Epidermal melanocyte (primary cell): ENCODE measurements around the gene TXNDC8.
"Not testable (repeated sequence)": the region's sequence is repeated elsewhere in the genome, so short reads cannot be mapped to it uniquely, and the experiment has no call there.

Experiments used
- DNase-seq: peaks from one replicate; pipeline ENCODE4 v3.0.0; 2011; ENCODE audit warnings: low spot score; ENCODE audit not compliant: insufficient read length

Gene TXNDC8

DNA sequence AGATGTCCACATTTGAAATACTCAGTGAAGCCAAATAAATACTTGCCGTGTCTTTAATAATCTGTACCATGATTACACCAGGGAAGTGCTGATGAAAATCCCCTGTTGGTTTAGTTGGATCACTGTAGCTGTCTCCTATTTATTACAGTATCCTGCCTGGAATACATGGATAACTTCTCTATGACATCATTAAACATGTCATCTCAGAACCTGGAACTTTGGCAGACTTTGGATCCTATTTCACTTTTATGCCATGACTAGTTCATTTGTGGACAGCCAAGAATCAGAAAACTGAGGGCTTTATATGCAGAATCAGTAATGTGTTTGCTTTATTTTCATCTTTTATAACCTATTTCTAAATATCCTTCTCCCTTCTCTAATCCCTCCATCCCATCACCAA is at the start of gene TXNDC8:
Gene TXNDC8, minus strand, starts transcription at position 137 of the 400 bp plus-strand sequence.
- no peak for DNase-seq

DNA sequence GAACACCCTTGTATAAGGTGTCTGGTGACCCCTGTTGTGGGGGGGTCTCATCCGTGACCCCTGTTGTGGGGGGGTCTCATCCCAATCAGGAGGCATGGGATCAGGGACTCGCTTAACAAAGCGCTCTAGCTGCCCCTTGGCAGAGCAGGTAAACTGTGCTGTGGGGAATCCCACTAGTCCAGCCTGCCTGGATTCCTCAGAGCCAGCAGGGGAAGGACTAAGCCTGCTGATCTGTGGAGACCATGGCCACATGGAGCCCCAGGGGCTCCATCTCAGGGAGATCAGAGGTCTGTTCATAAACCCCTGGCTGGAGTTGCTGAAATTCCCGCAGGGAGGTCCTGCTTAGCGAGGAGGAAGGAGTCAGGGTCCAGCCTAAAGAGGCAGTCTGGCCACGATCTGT is 45.8 kb upstream of the TXNDC8 start:
- DNase-seq = no peak

DNA sequence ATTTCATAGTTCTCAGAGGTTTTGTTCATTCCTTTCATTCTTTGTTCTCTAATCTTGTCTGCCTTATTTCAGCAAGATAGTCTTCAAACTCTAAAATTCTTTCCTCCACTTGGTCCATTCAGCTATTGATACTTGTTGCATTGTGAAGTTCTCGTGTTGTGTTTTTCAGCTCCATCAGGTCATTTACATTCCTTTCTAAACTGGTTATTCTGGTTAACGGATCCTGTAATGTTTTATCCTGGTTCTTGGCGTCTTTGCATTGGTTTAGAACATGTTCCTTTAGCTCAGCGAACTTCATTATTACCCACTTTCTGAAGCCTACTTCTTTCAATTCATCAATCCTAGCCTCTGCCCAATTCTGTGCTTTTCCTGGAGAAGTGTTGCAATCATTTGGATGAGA is 45.1 kb upstream of the TXNDC8 start:
- no peak for DNase-seq

DNA sequence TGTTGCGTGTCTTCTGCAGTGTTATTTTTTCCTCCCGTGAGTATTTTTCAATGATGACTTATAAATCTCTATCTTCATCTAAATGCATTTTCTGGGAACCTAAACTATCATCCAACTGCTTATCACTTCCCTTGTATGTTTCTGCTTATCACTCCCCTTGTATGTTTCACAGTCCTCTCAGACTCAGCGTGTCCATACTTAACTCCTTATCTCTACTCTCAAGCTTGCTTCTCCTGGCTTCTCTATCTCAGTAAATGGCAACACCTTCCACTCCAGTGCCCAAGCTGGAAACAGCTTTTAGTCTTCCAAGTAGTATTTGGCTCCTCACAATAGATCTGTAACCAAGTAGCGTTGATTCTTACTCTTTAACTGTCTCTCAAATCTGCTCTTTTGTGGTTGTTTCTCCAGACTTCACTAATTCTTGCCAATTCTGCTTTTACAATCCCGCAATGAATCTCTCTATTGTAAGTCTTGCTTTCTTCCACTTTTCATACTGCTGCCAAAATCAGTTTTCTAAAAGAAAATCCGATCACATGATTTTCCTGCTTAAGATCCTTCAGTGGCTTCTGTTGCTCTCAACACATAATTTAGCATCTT is 33.8 kb upstream of the TXNDC8 start:
- no peak for DNase-seq

DNA sequence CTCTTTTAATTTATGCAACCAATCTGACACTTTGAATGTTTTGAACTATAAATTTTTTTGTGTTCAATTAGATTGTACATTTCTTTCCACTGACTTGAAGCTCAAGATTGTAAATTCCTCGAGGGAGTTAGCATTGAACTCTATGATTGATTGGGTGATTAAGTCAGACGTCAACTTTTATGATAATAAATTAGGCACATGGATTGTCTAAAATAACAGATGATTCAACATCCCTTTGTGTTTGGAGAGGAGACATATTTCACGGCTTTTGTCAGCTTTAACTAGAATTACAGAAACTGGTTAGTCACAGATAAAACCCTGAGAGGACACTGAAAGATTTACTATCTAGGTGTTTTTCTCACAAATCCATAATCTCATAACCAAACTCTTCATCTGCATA is 32.7 kb upstream of the TXNDC8 start:
- no peak for DNase-seq

DNA sequence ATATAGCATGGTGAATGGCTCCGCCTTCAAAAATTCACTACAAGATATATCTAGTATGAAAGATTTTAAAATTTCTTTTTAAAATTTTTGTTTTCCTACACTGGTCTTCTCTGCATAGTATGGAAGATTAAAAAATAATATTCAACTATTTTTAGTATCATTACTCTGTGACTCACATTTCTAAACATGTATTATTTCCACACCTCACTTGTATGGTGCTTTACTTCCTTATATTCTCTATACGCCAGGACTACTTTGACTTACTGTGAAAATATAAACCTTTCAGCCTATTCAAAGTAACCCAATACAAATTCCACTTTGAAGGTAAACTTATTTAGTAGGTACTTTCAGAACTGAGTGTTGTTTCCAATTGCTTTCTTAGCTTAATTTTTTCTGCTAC is 26.8 kb upstream of the TXNDC8 start:
- DNase-seq = no peak

DNA sequence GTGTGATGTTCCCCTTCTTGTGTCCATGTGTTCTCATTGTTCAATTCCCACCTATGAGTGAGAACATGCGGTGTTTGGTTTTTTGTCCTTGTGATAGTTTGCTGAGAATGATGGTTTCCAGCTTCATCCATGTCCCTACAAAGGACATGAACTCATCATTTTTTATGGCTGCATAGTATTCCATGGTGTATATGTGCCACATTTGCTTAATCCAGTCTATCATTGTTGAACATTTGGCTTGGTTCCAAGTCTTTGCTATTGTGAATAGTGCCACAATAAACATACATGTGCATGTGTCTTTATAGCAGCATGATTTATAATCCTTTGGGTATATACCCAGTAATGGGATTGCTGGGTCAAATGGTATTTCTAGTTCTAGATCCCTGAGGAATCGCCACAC is 21.3 kb upstream of the TXNDC8 start:
- not testable (repeated sequence) for DNase-seq

DNA sequence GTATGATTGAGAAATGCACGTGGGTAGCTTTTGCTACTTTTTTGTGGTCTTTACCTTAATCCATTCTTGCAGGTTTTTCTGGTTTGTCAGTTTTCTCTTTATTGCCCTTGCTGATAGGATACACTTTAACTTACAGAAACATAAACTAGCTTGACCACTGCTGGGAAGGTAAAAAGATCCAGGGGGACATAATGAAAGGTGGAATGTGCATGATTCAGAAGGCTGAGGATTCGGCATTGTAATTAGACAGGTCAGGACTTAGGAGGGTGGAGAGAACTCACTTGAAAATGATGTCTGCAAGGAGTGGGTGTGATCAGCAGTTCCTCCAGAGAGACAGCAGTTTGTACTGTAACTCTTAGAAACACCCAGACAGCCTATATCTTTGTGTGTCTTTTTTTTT is 19.8 kb upstream of the TXNDC8 start:
- DNase-seq = no peak

DNA sequence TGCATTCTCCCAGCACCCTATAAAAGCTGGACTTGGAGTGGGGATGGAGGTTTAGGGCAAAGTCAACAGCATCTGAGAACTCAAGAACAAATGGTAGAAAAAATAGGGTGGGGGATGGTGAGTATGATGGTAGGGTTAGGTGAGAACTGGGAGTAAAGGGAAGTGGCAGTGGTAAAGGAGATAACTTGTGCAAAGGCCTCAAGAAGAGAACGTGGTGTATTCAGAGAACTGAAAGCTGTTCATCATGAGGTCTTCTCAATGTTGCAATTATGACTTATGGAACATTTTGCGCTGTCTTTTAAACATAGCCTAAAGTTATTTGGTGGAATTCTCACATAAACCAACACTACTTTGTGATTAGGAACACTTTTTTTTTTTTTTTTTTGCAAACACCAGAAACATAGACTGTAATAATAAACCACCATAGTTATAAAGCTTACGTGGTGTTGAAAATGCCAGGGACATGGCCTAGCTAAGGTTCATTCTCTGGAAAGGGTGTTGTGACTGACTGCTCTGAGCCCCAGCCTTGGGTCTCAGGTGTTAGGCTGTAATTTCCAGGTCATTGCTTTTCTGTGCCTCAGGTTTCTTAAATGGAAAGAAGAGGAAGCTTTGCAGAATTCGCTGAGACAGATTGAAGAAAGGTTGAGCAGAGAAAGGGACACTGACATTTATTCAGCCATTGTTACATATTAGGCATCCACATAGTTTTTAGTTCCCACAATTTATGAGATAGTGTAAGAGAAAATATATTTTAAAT is 19.2 kb upstream of the TXNDC8 start:
- DNase-seq = no peak

DNA sequence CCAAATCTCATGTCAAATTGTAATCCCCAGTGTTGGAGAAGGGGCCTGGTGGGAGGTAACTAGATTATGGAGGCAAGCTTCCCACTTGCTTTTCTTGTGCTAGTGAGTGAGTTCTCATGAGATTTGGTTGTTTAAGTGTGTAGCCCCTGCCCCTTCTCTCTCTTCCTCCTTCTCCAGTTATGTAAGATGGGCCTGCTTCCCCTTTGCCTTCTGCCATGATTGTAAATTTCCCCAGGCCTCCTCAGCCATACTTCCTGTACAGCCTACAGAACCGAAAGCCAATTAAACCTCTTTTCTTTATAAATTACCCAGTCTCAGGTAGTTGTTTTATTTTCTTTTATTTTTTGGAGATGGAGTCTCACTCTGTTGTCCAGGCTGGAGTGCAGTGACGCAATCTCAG is 18.2 kb upstream of the TXNDC8 start:
- DNase-seq = no peak

DNA sequence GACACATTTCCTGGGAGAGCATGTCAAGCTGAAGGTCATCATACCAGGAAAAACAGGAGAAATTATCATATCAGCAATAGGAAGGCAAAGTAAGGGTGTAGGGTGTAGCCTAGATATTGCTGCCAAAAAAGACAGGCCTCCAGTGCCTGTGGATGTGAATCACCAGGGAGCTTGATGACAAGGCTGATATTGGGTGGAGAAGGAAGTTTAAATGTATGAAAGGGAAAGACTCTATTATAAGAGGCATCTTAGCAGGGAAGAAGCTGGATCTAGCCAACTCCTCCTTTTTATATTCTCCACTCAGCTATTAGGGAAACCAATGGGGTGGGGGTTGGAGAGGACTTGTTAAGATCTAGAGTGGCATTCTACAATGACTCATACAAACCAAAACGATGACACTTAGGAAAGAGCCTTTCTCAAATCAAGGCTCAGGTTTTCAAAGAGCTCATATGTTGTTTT is 13.4 kb upstream of the TXNDC8 start:
- DNase-seq = no peak

DNA sequence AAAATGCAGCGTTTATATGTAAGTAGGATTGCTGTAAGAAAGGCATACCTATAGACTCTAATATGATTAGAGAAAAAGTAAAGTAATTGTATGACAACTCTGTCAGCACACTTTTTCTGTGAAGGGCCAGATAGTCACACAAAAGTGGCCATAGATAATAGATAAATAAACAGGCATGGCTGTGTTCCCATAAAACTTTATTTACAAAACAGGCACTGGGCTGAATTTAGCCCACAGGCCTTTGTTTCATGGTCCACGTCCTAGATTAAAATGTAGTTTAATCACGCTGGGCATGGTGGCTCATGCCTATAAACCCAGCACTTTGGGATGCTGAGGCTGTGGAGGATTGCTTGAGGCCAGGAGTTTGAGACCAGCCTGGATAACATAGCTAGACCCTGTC is 8.7 kb upstream of the TXNDC8 start:
- DNase-seq = no peak

DNA sequence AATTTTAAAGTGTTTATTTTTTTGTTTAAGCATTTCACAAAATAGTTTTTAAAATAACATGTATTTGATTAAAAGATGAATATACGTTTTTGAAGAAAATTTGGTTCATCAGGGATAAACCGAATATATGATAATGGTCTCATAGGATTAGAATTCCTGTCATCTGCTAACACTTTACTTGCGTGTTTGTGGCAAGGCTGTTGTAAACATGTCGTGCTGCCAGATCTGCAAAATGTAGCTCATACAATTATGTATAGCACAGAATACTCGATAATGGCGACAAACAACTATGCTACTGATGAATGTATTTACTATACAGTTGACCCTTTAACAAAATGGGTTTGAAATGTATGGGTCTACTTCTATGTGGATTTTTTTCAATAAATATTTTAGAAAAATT is 7.2 kb upstream of the TXNDC8 start:
- no peak for DNase-seq

DNA sequence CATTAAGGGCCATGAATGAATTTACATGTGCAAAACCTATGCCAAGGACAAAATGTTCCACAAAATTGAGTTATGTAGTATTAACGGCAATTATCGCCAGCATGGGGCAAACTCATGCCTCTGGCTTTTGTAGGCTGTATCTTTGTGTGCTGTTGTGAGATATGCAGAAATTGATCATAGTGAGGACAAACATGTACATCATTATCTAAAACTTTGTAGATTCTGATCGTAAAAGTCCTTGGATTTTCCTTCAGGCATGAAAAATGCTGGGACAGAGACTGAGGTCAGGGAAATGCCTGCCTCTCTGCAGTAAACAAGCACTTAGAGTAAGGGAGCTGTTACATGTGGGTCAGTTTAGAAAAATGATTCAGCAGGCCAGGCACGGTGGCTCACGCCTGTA is 5.9 kb upstream of the TXNDC8 start:
- no peak for DNase-seq

DNA sequence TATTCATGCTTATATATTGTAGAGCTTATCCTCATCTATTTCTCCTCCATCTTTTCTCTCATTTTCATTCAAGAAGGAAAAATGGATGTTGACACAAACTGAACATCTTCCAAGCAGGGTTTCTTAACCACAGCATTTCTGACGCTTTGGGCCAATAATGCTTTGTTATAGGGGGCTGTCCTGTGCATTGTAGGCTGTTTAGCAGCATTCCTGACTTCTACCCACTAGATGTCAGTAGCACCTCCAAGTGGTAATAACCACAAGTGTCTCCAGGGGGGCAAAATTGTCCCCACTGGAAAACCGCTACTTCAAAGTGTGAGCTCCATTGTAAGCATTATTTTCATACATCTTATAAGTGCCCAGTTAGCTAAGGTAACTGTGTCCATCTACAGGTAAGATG is 2.6 kb upstream of the TXNDC8 start:
- no peak for DNase-seq

DNA sequence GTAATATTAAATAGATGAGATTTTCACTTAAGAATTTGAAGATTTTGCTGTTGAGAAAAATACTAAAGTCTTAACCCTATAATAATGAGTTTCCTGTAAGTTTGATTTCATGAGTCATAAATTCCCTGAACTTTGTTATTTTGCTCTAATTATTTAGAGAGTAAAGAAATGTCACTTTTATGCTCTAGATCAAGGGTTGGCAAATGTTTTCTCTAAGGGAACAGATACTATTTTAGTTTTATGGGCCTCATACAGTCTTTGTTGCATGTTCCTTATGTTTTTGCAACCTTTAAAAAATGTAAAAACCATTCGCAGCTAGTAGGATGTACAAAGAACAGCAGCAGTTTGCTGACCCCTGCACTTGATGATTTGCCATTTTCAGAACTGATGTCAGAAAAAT is 480 bp upstream of the TXNDC8 start:
- no peak for DNase-seq

DNA sequence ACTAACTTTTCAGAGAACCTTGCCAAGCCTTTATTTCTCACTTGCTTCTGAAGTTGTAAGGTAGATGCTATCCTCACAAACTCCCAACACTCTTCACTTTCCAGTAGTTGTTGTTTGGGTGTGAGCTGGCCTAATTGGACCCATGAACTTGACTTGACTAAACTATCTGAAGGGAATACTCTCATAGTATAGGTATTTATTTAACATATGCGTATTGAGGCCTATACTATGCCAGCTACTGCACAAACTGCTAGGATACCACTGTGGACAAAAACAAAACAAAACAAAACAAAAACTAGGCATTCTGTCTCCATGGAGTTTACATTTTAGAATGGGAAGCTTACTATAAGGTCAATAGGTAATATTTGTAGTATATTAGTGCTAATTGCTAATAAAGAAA is 1.3 kb downstream of the TXNDC8 start:
- no peak for DNase-seq

DNA sequence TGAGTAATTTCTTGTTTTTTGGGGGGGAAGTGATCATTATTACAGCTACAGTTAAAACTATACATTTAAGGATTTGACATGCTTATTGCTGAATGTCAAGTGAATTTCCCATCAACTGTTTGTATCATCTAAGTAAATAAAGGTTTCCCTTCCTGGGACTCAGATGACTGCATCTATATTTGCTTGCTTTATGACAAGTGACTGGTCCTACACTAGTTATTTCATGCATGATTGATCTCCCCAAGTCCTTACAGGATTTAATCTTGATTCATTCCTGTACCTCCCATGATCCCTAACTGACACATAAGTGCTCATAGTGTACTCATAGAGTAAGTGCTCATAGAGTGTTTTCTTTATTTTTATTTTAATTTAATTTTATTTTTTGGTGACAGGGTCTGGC is 2.8 kb downstream of the TXNDC8 start:
- DNase-seq = no peak

DNA sequence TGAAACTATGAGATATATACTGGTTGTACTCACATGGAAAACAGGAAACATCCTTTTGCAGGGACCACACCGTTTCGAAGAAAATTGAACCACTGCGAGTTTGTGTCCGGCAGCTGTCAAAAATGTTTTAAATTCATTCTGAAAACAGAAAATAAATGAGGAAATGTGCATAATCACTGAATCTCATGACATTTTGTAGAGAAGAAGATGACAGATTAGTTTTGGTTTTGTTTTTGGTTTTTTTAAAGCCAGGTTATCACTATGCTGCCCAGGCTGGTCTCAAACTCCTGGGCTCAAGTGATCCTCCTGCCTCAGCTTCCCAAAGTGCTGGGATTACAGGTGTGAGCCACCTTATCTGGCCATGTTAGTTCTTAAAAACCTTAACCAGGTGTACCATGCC is 3.5 kb downstream of the TXNDC8 start:
- no peak for DNase-seq

DNA sequence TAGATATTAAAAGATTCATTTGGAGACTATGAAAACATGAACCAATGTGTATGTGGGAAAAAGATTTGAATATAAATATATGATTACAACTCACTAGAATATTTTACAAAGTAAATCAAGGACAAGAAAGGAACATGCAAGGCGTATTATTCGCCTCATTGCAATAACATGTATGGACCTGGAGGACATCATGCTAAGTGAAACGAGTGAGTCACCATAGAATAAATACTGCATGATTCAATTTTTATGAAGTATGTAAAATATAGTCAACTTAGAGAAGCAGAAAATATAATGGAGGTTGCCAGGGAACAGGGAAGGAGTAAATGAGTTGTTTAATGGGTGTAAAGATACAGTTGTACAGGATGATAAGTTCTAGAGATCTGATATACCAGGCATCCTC is 4.9 kb downstream of the TXNDC8 start:
- no peak for DNase-seq

DNA sequence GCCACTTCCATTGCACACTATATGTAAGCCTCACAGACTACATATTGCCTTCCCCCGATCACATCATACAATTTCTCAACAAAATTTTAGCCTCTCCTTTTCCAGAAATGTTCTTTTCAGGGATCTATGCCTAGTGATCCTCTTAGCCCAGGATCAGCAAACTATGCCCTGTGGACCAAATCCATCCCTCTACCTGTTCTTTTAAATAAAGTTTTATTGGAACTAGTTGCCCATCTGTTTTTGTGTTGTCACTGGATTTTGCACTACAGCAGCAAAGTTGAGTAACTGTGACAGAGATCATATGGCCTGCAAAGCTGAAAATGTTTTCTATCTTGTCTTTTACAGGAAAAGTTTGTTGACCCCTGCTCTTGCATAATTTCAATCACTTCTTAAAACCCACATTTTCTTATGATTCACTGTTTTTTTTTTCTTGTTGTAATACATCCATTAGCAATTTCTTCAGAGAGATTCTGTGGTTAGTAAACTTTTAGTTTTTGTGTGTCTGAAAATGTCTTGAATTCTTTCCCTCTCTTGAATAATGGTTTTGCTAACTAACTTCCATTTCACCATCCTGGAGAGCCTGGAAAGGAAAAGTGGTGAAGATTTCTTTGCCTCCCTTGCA is 7.1 kb downstream of the TXNDC8 start:
- no peak for DNase-seq

DNA sequence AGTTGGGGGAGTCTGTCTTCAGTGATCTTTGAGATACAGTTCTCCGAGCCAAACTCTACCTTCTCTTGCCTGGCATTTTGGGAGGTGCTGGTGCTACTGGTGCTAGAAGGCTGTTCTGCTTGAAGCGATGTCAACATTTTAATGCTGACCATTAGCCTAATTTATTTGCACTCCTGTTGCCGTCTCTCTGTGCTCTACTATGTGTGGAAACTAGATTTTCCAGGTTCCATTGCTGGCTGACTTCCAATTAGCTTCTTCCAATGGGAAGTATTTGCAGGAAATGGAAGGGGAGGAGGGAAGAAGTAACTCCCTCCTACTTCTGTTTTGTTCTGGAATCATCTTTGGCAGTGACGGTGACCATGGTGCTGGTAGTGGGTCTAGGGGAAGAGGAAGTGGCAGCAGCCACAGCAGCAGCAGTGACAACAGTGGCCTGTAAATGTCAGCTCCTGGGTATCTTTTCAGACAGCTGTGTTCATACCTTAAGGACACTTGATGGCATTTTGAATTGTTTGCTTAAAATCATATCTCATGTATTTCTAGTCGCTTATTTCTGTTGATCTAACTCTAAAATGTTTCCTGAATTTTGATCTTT is 7.9 kb downstream of the TXNDC8 start:
- no peak for DNase-seq

DNA sequence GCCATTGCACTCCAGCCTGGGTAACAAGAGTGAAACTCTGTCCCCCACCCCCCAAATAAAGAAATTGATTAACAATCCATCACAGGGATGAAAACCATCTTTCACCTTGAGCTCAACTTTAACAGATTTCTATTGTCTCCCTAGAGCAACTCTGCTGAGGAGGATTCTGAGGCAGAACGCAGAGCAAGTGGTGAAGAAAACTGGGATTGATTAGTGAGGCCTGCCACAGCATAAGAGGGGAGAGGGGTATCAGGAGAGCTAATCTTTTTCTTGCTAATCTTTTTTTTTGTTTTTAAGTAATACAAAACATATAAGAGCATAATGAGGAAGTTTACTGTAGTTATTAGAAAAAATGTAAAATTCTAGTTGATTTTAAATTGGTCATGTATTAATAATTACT is 8.9 kb downstream of the TXNDC8 start:
- DNase-seq = no peak
